Stimulated activated naive CD8-positive, alpha-beta T cell treated with anti-CD3 and anti-CD28 coated beads, Interleukin-15, Interleukin-2, amounts not matched to agents 100 ng/mL and 50 ng/mL, for 24 hours (primary cell): ENCODE measurements around the gene C17orf100.

Experiments
- H3K27ac Mint-ChIP-seq: one replicate; pipeline ENCODE4 v1.8.0; 2021; ENCODE audit warnings: mild to moderate bottlenecking, mixed read lengths
- H3K27me3 Mint-ChIP-seq: one replicate; pipeline ENCODE4 v1.8.0; 2021; ENCODE audit warnings: mixed read lengths
- H3K36me3 Mint-ChIP-seq: one replicate; pipeline ENCODE4 v1.8.0; 2021; ENCODE audit warnings: low read depth, mixed read lengths
- H3K4me1 Mint-ChIP-seq: one replicate; pipeline ENCODE4 v1.8.0; 2021; ENCODE audit warnings: low read depth, mixed read lengths
- H3K4me3 Mint-ChIP-seq: one replicate; pipeline ENCODE4 v1.8.0; 2021; ENCODE audit warnings: mild to moderate bottlenecking, mixed read lengths
- H3K9me3 Mint-ChIP-seq: one replicate; pipeline ENCODE4 v1.8.0; 2021; ENCODE audit warnings: mixed read lengths

Gene C17orf100

DNA sequence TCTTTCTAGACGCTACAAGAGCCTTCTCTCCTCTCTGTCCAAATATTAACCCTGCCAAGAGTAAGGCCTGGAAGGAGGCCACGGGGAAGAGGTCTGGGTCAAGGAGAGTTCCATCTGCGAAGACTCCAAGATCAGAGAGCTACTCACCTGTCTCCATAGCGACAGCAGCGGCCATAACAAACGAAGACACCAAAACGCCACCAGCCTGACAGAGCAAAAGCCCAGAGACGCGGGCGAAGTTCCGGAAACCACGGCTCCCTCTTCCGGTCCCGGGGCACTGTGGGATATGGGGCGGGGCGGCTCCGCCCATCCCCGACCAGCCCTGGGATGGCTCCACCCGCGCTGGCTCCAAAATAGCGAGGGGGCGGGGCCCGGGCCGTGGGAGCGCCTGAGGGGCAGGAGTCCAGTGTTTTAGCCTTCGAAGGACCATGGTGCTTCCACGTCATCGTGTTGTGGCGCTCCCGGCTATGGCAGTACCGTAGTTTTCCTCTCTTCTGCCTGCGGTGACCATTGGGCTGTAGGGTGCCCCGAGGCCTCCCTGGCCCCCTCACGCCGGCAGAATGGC is at the start of gene C17orf100, which contains the start of gene MED31:
C17orf100 (plus strand) TSS at position 409 of the 565 bp plus-strand sequence; CDS start at position 561, 152 bp downstream.
MED31 (minus strand) TSS at position 252 of the 565 bp plus-strand sequence; CDS start at position 175, 77 bp downstream.
- Mint-ChIP-seq H3K27me3 (peaks cover 17% of the 10 kb centered on the region), H3K36me3 (peaks cover 40% of the 10 kb centered on the region), H3K4me3 (peak within 1 kb of the TSS; percentile 93), H3K27ac (peak within 1 kb of the TSS; percentile 96), H3K4me1 (peaks cover 73% of the 10 kb centered on the region), H3K9me3 (no peaks in the 10 kb centered on the region)

GRCh38 chr17:6602141-6602540 is 49.4 kb upstream of the C17orf100 start:
- Mint-ChIP-seq H3K27ac (no peak overlapping the region), H3K36me3 (peaks cover 72% of the 10 kb centered on the region), H3K27me3 (no peaks in the 10 kb centered on the region), H3K4me1 (no peaks in the 10 kb centered on the region), H3K4me3 (no peak overlapping the region), H3K9me3 (no peaks in the 10 kb centered on the region)

DNA sequence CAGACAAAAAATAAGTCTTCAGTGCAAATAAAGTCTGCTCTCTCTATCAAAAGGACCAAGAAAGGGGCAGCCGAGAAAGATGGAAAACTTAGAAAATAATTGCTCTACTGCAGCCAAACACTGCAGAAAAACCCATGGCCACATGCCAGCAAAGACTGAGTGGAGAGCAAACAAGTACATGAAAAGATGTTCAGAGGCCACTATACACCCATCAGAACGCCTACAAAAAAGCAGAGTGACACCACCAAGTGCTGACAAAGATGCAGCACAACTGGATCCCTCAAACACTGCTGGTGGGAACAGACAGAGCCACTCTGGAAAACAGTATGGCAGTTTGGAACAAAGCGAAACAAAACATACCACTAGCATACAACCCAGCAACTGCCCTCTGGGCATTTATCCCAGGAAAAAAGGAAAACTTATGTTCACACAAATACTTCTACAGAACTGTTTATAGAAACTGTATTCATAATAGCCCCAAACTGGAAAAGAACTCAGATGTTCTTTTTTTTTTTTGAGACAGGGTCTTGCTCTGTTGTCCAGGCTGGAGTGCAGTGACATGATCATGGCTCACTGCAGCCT is 47.7 kb upstream of the C17orf100 start:
- no peaks in the 10 kb centered on the region for H3K9me3 Mint-ChIP-seq
- no peaks in the 10 kb centered on the region for H3K27me3 Mint-ChIP-seq
- H3K36me3 Mint-ChIP-seq = peaks cover 76% of the 10 kb centered on the region
- no peak overlapping the region for H3K27ac Mint-ChIP-seq
- H3K4me3 Mint-ChIP-seq = no peak overlapping the region
- no peaks in the 10 kb centered on the region for H3K4me1 Mint-ChIP-seq

DNA sequence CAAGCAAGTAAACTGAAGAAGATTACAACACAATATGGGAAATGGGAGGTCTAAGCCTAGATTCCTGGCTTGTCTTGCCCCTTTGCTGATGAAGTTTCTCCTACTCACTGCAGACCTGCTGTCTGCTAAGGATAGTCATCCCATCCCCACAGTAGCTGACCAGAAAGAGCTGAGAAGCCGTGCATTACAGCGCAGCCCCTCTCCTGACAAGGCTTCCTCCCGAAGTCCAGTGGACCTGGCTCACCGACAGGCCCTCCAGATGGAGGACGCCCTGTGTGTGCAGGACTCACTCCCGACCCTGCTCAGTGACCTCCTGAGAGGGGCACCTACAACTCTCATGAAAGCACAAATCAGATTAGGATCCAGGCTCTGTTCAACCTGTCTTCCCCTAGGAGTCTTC is 46.4 kb upstream of the C17orf100 start:
- H3K4me3 Mint-ChIP-seq = no peak overlapping the region
- H3K27ac Mint-ChIP-seq = no peak overlapping the region
- H3K9me3 Mint-ChIP-seq = no peaks in the 10 kb centered on the region
- H3K27me3 Mint-ChIP-seq = no peaks in the 10 kb centered on the region
- peaks cover 6% of the 10 kb centered on the region for H3K4me1 Mint-ChIP-seq
- H3K36me3 Mint-ChIP-seq = peaks cover 79% of the 10 kb centered on the region

- Mint-ChIP-seq H3K36me3 (peaks cover 63% of the 10 kb centered on the region), H3K4me1 (peaks cover 6% of the 10 kb centered on the region), H3K9me3 (no peaks in the 10 kb centered on the region), H3K4me3 (no peak overlapping the region), H3K27ac (no peak overlapping the region), H3K27me3 (no peaks in the 10 kb centered on the region)
Measured at GRCh38 chr17:6608321-6608720, 43.2 kb upstream of the C17orf100 start.

DNA sequence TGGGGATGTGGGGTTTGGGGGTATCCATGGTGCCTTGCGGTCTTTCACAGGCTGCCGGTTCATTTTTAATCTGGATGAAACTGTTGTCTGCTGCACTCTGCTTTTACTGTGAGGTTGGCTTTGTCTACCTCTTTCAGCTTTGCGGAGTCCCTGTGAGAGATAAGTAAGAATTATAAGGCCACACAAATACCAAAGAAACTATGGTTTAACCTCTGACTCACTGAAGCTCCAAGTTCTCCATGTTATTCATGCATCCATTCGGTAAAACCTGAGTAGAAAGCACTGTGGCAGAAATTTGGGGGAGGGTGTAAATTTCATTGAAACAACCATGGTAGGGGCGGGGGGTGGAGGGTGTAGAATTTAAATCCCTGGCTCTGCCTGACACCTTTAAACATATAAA is 41.6 kb upstream of the C17orf100 start:
- Mint-ChIP-seq H3K4me3 (no peak overlapping the region), H3K9me3 (no peaks in the 10 kb centered on the region), H3K36me3 (peaks cover 63% of the 10 kb centered on the region), H3K27me3 (no peaks in the 10 kb centered on the region), H3K27ac (no peak overlapping the region), H3K4me1 (peaks cover 6% of the 10 kb centered on the region)

DNA sequence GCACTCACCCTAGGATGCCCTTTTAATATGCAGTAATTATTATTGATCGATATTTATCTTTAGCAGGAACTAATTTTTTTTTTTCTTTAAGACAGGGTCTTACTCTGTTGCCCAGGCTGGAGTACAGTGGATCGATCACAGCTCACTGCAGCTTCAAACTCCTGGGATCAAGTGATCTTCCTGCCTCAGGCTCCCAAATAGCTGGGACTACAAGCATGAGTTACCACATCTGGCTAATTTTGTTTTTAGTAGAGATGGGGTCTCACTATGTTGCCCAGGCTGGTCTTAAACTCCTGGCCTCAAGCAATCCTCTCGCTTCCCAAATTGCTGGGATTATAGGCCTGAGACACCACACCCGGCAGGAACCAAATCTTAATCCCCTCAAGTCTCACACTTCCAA is 40.3 kb upstream of the C17orf100 start:
- no peak overlapping the region for H3K4me3 Mint-ChIP-seq
- H3K27me3 Mint-ChIP-seq = no peaks in the 10 kb centered on the region
- peaks cover 59% of the 10 kb centered on the region for H3K36me3 Mint-ChIP-seq
- H3K27ac Mint-ChIP-seq = no peak overlapping the region
- no peaks in the 10 kb centered on the region for H3K9me3 Mint-ChIP-seq
- H3K4me1 Mint-ChIP-seq = peaks cover 6% of the 10 kb centered on the region

DNA sequence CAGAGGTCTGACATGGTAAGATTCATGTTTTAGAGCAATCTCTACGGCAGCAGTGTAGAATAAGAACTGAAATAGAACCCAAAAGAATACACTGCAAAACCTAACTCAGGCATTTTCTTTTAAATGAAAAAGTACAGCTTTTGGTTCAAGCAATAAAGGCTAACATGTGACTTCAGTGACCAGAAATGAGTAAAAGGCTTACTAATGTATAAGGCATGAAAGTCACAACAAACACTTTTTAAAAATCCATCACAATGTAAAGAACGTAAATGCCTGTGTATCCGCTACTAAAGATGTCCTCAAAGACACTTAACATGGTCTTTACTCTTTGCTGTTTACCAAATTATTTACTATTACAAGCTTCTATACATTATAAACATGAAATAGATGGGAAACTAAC is 27.6 kb upstream of the C17orf100 start:
- peaks cover 66% of the 10 kb centered on the region for H3K36me3 Mint-ChIP-seq
- H3K4me3 Mint-ChIP-seq = no peak overlapping the region
- no peaks in the 10 kb centered on the region for H3K4me1 Mint-ChIP-seq
- no peak overlapping the region for H3K27ac Mint-ChIP-seq
- no peaks in the 10 kb centered on the region for H3K27me3 Mint-ChIP-seq
- H3K9me3 Mint-ChIP-seq = no peaks in the 10 kb centered on the region

DNA sequence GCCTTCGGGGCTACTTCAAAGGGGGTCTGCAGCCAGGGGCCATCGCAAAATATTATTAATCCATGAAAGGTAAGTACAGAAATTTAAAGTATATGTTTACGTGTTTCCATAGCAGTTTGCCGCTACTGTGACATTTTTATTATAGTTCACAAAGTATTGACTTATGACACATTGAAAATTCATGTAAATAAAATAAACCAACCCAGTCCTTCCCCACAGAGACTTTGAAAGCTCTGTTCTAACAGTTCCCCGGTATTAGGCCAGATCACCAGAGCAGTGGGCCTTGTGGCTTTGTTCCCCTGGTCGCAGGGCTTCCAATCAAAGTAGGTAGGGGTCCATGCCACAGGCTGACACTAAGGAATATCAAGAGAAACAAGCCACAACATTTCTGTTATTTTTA is 24.9 kb upstream of the C17orf100 start:
- no peak overlapping the region for H3K4me3 Mint-ChIP-seq
- H3K36me3 Mint-ChIP-seq = peaks cover 75% of the 10 kb centered on the region
- H3K9me3 Mint-ChIP-seq = no peaks in the 10 kb centered on the region
- no peaks in the 10 kb centered on the region for H3K4me1 Mint-ChIP-seq
- no peaks in the 10 kb centered on the region for H3K27me3 Mint-ChIP-seq
- no peak overlapping the region for H3K27ac Mint-ChIP-seq

DNA sequence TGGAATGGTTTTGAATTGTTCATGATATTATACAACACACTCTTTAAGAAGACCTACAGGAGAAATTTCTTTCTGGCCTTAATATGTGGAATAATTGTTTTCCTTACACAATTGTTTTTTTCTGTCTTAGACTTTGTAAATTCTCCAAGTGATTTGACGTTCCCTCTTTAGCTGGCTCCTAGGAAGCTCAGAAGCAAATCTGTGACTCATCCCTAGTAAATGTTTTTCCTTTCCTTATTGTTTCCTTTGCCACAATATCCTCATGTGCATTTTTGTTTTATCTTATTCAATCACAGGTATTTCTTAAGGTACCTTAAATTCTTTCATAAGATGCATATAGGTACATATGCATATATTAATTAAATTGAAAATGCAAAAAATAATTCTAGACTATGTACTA is 24.5 kb upstream of the C17orf100 start:
- no peaks in the 10 kb centered on the region for H3K27me3 Mint-ChIP-seq
- H3K4me3 Mint-ChIP-seq = no peak overlapping the region
- H3K27ac Mint-ChIP-seq = no peak overlapping the region
- no peaks in the 10 kb centered on the region for H3K9me3 Mint-ChIP-seq
- H3K36me3 Mint-ChIP-seq = peaks cover 73% of the 10 kb centered on the region
- no peaks in the 10 kb centered on the region for H3K4me1 Mint-ChIP-seq

DNA sequence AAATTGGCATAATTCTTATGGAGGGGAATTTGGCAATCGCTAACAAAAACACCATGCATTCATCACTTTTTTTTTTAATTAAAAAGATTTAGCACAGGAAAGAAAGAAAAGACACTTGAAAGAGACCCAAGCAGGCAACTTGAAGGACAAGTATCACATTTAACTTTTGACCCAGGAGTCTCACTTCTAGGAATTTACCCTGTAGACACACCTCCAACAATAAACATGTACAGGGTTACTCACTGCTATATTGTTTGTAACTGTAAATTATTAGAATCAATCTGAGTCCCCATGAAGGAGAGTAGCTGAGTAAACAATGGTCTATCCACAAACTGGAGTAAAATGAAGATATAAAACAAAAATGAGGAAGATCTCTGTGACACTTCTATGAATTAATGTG is 21.2 kb upstream of the C17orf100 start:
- Mint-ChIP-seq H3K9me3 (no peaks in the 10 kb centered on the region), H3K4me3 (no peak overlapping the region), H3K36me3 (peaks cover 80% of the 10 kb centered on the region), H3K27ac (no peak overlapping the region), H3K4me1 (no peaks in the 10 kb centered on the region), H3K27me3 (no peaks in the 10 kb centered on the region)

DNA sequence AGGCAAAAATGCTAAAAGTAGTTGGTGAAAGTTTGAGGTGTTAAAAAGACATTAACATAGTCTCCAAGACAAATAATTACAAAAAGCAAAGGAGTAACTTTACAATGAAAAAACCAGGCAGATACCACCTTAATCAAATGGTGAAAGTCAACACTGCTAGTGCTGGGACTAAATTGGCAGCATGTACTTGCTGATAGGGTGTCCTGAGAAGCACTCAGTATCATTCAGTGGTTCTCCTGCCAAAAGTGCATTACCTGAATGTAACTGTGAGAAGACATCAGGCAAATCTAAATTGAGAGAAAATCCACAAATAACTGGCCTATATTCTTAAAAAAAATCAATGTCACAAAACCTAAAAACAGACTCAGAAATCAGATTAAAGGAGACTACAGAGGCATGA is 19.0 kb upstream of the C17orf100 start:
- no peaks in the 10 kb centered on the region for H3K27me3 Mint-ChIP-seq
- H3K27ac Mint-ChIP-seq = no peak overlapping the region
- no peak overlapping the region for H3K4me3 Mint-ChIP-seq
- H3K4me1 Mint-ChIP-seq = no peaks in the 10 kb centered on the region
- no peaks in the 10 kb centered on the region for H3K9me3 Mint-ChIP-seq
- H3K36me3 Mint-ChIP-seq = peaks cover 69% of the 10 kb centered on the region

GRCh38 chr17:6633263-6633662 is 18.3 kb upstream of the C17orf100 start:
- Mint-ChIP-seq H3K4me1 (peaks cover 7% of the 10 kb centered on the region), H3K4me3 (no peak overlapping the region), H3K36me3 (peaks cover 61% of the 10 kb centered on the region), H3K9me3 (no peaks in the 10 kb centered on the region), H3K27me3 (no peaks in the 10 kb centered on the region), H3K27ac (no peak overlapping the region)

GRCh38 chr17:6636105-6636504 is 15.5 kb upstream of the C17orf100 start:
- Mint-ChIP-seq H3K9me3 (no peaks in the 10 kb centered on the region), H3K36me3 (peaks cover 38% of the 10 kb centered on the region), H3K27ac (no peak overlapping the region), H3K27me3 (no peaks in the 10 kb centered on the region), H3K4me1 (peaks cover 26% of the 10 kb centered on the region), H3K4me3 (no peak overlapping the region)

GRCh38 chr17:6636616-6637457 is 14.7 kb upstream of the C17orf100 start:
- Mint-ChIP-seq H3K27ac (no peak overlapping the region), H3K36me3 (peaks cover 36% of the 10 kb centered on the region), H3K4me3 (no peak overlapping the region), H3K4me1 (peaks cover 30% of the 10 kb centered on the region), H3K9me3 (no peaks in the 10 kb centered on the region), H3K27me3 (no peaks in the 10 kb centered on the region)
